Type B pancreatic cell (in vitro differentiated cells): ENCODE data around the gene C1QTNF3. TPM values are rescaled to one million over a fixed set of nuclear protein-coding genes. Genes with fewer than 3 reads are reported as not detected.

Experiments used
- DNase-seq: peaks from one replicate; pipeline ENCODE4 v3.0.0; 2021; ENCODE audit warnings: mixed read lengths; ENCODE audit not compliant: unreplicated experiment; ENCODE audit errors: extremely low spot score
- H3K27ac Mint-ChIP-seq: 2 replicates; pipeline ENCODE4 v1.8.0; 2021; ENCODE audit warnings: mild to moderate bottlenecking, mixed read lengths
- H3K27me3 Mint-ChIP-seq: 2 replicates; pipeline ENCODE4 v1.8.0; 2021; ENCODE audit warnings: mixed read lengths
- H3K36me3 Mint-ChIP-seq: 2 replicates; pipeline ENCODE4 v1.8.0; 2021; ENCODE audit warnings: mixed read lengths
- H3K4me1 Mint-ChIP-seq: one replicate; pipeline ENCODE4 v1.8.0; 2021; ENCODE audit warnings: mixed read lengths; ENCODE audit not compliant: unreplicated experiment
- H3K4me3 Mint-ChIP-seq: 2 replicates; pipeline ENCODE4 v1.8.0; 2021; ENCODE audit warnings: mild to moderate bottlenecking, mixed read lengths
- H3K9me3 Mint-ChIP-seq: 2 replicates; pipeline ENCODE4 v1.8.0; 2021; ENCODE audit warnings: mixed read lengths
- total RNA-seq: library from RNA; stranded (reverse); gene quantifications from 2 replicates; pipeline ENCODE4 v1.2.1, GENCODE V29; 2021; ENCODE audit warnings: low replicate concordance
- TF ChIP-seq, protein P1 (sequence below): fragments of 200-600 bp; sonication (generic); conservative IDR thresholded peaks from 2 replicates; pipeline ENCODE4 v1.5.0; 2021; ENCODE audit warnings: antibody characterized with exemption, mild to moderate bottlenecking

C1QTNF3 gene
- total RNA-seq, 1 donor from 2014 or later = 5.1 TPM

DNA sequence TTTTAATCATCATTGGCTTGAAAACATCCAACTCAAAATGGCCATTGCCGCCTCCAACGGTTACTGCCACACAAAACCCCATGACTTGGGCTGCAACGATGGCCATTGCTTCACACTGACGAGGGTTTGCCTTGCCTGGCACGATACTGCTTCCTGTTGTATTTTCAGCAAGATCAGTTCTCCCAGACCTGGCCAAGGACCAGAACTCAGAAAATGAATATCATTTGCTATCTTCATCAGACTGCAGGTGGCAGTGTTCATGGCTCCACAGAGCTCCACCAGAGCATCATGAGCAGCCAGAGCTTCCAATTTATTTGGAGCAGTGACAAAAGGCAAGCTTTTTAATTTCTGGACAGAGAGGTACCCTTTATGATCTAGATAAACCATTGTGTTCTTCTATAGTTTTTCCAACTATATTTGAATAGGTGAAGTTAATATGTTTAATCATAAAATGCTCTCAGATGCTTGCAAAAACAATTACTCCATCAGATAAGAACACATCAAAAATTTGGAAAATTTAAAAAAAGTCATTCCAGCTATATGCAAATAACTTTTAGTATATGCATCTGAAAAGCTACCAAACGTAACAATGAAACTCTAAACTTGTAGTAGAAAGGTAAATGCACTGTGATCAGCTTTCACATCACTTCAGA is 45.6 kb downstream of the C1QTNF3 start:
- H3K36me3 Mint-ChIP-seq = peaks cover 17% of the 10 kb centered on the region
- no peak for DNase-seq
- H3K4me3 Mint-ChIP-seq = peak overlapping the region; percentile 44
- peak overlapping the region; percentile 48 for H3K27ac Mint-ChIP-seq
- H3K9me3 Mint-ChIP-seq = no peaks in the 10 kb centered on the region
- TF ChIP-seq, protein P1, sequence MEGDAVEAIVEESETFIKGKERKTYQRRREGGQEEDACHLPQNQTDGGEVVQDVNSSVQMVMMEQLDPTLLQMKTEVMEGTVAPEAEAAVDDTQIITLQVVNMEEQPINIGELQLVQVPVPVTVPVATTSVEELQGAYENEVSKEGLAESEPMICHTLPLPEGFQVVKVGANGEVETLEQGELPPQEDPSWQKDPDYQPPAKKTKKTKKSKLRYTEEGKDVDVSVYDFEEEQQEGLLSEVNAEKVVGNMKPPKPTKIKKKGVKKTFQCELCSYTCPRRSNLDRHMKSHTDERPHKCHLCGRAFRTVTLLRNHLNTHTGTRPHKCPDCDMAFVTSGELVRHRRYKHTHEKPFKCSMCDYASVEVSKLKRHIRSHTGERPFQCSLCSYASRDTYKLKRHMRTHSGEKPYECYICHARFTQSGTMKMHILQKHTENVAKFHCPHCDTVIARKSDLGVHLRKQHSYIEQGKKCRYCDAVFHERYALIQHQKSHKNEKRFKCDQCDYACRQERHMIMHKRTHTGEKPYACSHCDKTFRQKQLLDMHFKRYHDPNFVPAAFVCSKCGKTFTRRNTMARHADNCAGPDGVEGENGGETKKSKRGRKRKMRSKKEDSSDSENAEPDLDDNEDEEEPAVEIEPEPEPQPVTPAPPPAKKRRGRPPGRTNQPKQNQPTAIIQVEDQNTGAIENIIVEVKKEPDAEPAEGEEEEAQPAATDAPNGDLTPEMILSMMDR = peak; percentile 74
- no peaks in the 10 kb centered on the region for H3K27me3 Mint-ChIP-seq
- peaks cover 32% of the 10 kb centered on the region for H3K4me1 Mint-ChIP-seq

DNA sequence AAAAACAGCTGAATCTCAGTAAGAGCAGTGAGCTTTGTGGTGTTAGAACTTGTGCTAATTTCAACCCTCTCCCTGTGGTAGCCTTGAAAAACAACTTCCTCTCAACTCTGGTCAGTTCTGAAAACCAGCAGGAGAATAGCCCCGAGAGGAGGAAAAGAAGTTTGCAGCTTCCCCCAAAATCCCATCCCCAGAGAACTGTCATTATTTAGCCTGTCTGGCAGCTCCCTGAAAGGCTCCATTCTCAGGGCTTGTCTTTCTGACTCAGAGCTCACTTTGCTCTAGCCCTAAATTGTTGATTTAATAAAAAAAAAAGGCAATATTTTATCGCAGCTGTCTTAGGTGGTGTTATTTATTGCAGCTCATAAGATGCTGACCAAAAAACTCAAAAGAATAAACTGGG is 47.1 kb downstream of the C1QTNF3 start:
- Mint-ChIP-seq H3K27ac (no peak overlapping the region), H3K9me3 (no peaks in the 10 kb centered on the region), H3K27me3 (no peaks in the 10 kb centered on the region), H3K4me3 (no peak overlapping the region), H3K36me3 (peaks cover 14% of the 10 kb centered on the region), H3K4me1 (peaks cover 21% of the 10 kb centered on the region)
- no peak for DNase-seq
- TF ChIP-seq, protein P1 = no peak

DNA sequence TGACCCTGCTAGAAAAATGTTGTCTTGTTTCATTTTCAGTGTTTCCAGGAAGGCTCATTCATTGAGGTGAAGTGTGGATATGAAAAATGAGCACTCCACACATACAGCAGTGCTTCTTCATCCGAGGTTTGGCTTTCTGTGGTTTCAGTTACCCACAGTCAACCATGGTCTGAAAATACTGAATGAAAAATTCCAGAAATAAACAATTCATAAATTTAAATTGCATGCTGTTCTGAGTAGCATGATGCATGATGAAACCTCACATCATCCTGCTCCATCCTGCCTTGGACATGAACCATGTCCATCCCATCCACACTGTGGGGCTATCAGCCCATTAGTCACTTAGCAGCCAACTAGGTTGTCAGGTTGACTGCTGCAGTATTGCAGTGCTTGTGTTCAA is 48.2 kb downstream of the C1QTNF3 start:
- Mint-ChIP-seq H3K36me3 (peaks cover 14% of the 10 kb centered on the region), H3K27me3 (no peaks in the 10 kb centered on the region), H3K27ac (no peak overlapping the region), H3K4me1 (peaks cover 19% of the 10 kb centered on the region), H3K4me3 (no peak overlapping the region), H3K9me3 (no peaks in the 10 kb centered on the region)
- TF ChIP-seq, protein P1 = no peak
- no peak for DNase-seq

DNA sequence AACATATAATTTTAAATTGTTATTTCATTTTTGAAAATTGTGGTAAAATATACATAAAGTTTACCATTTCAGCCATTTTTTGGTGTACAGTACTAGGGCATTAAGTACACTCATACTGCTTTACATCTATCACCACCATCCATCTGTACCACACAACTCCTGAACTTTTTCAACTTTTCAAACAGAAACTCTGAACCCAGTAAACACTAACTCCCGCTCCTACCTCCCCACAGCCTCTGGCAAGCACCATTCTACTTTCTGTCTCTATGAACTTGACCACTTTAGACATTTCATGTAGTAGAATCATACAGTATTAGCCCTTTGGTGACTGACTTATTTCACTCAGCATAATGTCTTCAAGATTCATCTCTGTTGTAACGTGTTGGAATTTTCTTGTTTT is 50.1 kb downstream of the C1QTNF3 start:
- H3K27ac Mint-ChIP-seq = no peak overlapping the region
- H3K36me3 Mint-ChIP-seq = peaks cover 29% of the 10 kb centered on the region
- TF ChIP-seq, protein P1 = no peak
- H3K4me1 Mint-ChIP-seq = peaks cover 19% of the 10 kb centered on the region
- no peaks in the 10 kb centered on the region for H3K9me3 Mint-ChIP-seq
- no peak overlapping the region for H3K4me3 Mint-ChIP-seq
- H3K27me3 Mint-ChIP-seq = no peaks in the 10 kb centered on the region
- DNase-seq = no peak

DNA sequence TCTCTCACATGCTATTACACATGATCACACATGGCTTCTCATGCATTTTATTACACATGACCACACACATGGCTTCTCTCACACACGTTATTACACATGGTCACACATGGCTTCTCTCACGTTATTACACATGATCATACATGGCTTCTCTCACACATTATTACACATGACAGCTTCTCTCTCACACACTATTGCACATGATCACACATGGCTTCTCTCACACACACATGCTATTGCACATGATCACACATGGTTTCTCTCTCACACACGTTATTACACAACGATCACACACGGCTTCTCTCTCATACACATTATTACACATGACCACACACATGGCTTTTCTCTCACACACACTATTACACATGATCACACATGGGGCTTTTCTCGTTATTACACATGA is 57.6 kb downstream of the C1QTNF3 start:
- TF ChIP-seq, protein P1 = no peak
- Mint-ChIP-seq H3K27me3 (no peaks in the 10 kb centered on the region), H3K36me3 (peaks cover 19% of the 10 kb centered on the region), H3K4me1 (no peaks in the 10 kb centered on the region), H3K4me3 (no peak overlapping the region), H3K9me3 (no peaks in the 10 kb centered on the region), H3K27ac (no peak overlapping the region)
- no peak for DNase-seq

DNA sequence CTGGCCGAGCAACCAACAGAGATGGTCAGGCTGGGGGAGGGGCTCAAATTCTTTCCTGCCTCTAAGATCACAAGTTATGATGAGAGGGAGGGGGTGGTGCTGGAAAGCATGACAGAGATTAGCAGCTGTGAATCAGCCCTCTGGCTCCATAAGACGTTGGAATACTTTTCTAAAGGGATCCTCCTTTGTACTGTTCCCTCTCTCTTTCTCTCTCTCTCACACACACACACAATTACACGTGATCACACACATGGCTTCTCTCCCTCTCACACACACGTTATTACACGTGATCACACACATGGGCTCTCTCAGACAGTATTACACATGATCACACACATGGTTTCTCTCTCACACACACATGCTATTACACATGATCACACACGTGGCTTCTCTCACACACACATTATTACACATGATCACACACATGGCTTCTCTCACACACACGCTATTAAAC is 58.3 kb downstream of the C1QTNF3 start, which contains the start of gene SLC45A2:
Gene SLC45A2, minus strand, starts transcription at position 23 of the 454 bp plus-strand sequence. CDS start 110 bp downstream, outside the sequence.
- TF ChIP-seq, protein P1 = no peak
- Mint-ChIP-seq H3K4me1 (no peaks in the 10 kb centered on the region), H3K27ac (no peak within 1 kb of the TSS), H3K27me3 (no peaks in the 10 kb centered on the region), H3K4me3 (no peak within 1 kb of the TSS), H3K36me3 (peaks cover 19% of the 10 kb centered on the region), H3K9me3 (no peaks in the 10 kb centered on the region)
- no peak for DNase-seq
